ENCODE results near the gene ZFP2. TPM values are rescaled to one million over a fixed set of nuclear protein-coding genes. Genes with fewer than 3 reads are reported as not detected.
A peak's percentile ranks its signal among the peaks of the same experiment; 100 is the strongest.

The ZFP2 gene
- total RNA-seq, 4 donors from 2014 or later: 0.38 to 3.3 (median 1.9) TPM

DNA sequence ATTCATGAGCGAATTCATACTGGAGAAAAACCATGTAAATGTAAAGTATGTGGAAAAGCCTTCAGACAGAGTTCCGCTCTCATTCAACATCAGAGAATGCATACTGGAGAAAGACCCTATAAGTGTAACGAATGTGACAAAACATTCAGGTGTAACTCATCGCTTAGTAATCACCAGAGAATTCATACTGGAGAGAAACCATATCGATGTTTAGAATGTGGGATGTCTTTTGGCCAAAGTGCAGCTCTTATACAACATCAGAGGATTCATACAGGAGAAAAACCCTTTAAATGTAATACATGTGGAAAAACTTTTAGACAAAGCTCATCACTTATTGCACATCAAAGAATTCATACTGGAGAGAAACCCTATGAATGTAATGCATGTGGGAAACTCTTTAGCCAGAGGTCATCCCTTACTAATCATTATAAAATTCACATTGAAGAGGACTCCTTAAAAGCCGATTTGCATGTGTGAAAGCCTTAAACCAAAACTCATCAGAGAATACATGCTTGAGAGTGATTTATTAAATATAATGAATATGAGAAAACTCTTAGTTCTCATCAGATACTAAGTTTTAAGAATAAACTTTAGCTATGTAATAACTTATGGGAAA, 11.8 kb upstream of the ZFP2 start:
- no peak for TF ChIP-seq POLR2A (IDR thresholded peaks at IDR 0.05)
- TF ChIP-seq, protein P1, sequence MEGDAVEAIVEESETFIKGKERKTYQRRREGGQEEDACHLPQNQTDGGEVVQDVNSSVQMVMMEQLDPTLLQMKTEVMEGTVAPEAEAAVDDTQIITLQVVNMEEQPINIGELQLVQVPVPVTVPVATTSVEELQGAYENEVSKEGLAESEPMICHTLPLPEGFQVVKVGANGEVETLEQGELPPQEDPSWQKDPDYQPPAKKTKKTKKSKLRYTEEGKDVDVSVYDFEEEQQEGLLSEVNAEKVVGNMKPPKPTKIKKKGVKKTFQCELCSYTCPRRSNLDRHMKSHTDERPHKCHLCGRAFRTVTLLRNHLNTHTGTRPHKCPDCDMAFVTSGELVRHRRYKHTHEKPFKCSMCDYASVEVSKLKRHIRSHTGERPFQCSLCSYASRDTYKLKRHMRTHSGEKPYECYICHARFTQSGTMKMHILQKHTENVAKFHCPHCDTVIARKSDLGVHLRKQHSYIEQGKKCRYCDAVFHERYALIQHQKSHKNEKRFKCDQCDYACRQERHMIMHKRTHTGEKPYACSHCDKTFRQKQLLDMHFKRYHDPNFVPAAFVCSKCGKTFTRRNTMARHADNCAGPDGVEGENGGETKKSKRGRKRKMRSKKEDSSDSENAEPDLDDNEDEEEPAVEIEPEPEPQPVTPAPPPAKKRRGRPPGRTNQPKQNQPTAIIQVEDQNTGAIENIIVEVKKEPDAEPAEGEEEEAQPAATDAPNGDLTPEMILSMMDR (IDR thresholded peaks at IDR 0.05): no peak
- 96 to 97% methylated on average over 6 of the region's 6 CpGs for WGBS, 2 donors
- no peak for DNase-seq (ENCODE audit: low spot score in 2 of 2)
- intact Hi-C loops (cut with DNase I; ENCODE audit: low total_unique reads): no loop called here
- no peak overlapping the region for H3K4me3 ChIP-seq (ENCODE audit: low read depth, poor library complexity, severe bottlenecking)

DNA sequence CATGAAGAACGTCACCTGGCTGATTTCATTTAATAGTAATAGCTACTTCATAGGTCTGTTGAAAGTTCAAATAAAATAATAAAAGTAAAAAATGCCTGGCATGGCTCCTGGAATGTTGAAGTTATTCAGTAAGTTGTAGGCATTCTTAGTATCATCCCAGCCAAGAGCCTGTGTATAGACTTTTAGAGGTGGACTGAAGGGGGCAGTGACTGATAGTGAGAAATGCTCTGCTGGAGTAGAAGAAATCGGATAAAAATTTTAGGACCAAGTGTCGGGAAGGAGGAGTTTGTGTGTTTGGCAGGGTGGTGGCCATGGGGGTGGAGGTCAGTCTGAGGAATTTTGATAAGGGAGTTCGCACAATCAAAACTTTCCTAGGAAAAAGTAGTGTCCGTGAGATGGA, 3.6 kb downstream of the ZFP2 start:
- TF ChIP-seq, protein P1 (IDR thresholded peaks at IDR 0.05): no peak
- no peak for TF ChIP-seq POLR2A (IDR thresholded peaks at IDR 0.05)
- intact Hi-C loops (cut with DNase I; ENCODE audit: low total_unique reads): no loop called here
- WGBS, 2 donors: 88 to 92% methylated on average over 5 of the region's 5 CpGs

DNA sequence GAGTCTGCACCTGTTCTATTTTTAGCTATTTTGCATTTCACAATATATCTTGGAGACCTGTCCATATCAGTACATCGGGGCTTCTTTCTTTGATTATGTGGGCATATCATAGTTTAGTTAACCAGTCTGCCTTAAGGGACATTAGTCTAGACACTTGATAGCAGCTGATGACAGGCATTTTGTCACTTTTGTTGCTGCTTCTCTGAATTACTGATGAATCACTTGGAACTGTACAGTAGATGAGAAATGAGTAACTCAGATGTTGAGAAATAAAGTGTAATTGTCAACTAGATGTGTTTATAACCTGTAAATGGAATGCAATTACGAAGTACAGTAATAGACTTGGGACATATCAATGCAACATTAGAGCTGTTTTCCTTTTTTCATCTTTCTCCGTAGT, 7.1 kb downstream of the ZFP2 start:
- H3K4me3 ChIP-seq (ENCODE audit: low read depth, poor library complexity, severe bottlenecking): no peak overlapping the region
- intact Hi-C loops (cut with DNase I; ENCODE audit: low total_unique reads): no loop called here
- no peak for DNase-seq (ENCODE audit: low spot score in 2 of 2)
- 59 to 96% methylated on average over 3 of the region's 3 CpGs for WGBS, 2 donors
- no peak for TF ChIP-seq POLR2A (IDR thresholded peaks at IDR 0.05)
- TF ChIP-seq, protein P1 (IDR thresholded peaks at IDR 0.05): no peak

More for the DNA sequence above, 3.6 kb downstream of the ZFP2 start:
- H3K4me3 ChIP-seq (ENCODE audit: low read depth, poor library complexity, severe bottlenecking): no peak overlapping the region
- no peak for DNase-seq (ENCODE audit: low spot score in 2 of 2)

DNA sequence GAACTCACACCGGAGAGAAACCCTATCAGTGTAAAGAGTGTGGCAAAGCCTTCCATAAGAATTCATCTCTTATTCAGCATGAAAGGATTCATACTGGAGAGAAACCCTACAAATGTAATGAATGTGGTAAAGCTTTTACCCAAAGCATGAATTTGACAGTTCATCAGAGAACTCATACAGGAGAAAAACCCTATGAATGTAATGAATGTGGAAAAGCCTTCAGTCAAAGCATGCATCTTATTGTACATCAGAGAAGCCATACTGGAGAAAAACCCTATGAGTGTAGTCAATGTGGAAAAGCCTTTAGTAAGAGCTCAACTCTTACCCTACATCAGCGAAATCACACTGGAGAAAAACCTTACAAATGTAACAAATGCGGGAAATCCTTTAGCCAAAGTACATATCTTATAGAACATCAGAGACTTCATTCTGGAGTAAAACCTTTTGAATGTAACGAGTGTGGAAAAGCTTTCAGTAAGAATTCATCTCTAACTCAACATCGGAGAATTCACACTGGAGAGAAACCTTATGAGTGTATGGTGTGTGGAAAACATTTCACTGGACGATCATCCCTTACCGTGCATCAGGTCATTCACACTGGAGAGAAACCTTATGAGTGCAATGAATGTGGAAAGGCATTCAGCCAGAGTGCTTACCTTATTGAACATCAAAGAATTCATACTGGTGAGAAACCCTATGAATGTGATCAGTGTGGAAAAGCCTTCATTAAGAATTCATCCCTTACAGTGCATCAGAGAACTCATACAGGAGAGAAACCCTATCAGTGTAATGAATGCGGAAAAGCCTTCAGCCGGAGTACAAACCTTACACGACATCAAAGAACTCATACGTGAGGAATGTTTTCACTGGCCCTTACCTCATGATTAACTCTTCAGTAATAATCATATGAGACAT, 36.4 kb downstream of the ZFP2 start:
- no peak for DNase-seq (ENCODE audit: low spot score in 2 of 2)
- no peak for TF ChIP-seq POLR2A (IDR thresholded peaks at IDR 0.05)
- TF ChIP-seq, protein P1 (IDR thresholded peaks at IDR 0.05): no peak
- WGBS, 2 donors: 96 to 97% methylated on average over 11 of the region's 11 CpGs
- H3K4me3 ChIP-seq (ENCODE audit: low read depth, poor library complexity, severe bottlenecking): no peak overlapping the region
- intact Hi-C loops (cut with DNase I; ENCODE audit: low total_unique reads): no loop called here

DNA sequence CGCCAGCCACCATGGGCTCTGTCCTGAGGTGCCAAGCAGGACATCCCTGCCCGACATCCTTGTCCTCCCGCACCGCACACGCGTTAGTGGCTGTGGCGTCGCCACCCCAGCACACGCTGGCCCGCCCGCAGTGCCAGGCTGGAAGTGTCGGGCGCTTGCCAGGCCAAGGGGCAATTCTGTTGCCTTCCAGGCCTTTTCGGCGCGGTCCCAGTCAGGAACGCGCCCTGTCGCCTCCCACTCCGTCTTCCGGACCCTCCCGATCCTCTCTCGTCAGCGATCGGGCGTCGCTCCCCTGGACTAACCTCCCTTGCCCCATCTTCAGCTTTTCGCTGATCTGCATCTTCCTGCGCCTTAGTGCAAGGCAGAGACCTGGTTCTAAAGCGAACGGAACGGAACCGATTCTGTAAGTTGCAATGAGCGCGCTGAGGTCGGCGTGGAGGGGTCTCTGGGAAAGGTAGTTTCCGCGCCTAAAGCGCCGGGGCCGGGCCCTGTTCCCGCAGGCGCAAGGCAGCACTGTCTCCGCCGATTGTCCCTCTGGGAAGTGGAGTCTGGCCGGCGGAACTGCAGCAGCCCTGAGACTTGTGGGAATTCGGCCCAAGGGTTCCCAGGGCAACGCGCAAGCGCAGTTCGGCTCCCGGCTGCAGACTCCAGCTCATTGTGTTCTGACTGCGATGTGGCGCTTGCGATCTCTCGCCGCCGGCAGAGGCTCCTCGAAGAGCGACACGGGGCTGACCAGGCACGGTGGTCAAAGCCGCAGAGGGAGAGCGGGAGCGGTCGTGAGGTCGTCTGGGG, 45.1 kb downstream of the ZFP2 start, which contains the start of gene ZNF454:
TSS of gene ZNF454 (plus strand) at position 630 of the 792 bp plus-strand sequence. CDS start 1,594 bp downstream, outside the sequence.
- intact Hi-C loops (cut with DNase I; ENCODE audit: low total_unique reads): no loop called here
- no peak for TF ChIP-seq POLR2A (IDR thresholded peaks at IDR 0.05)
- TF ChIP-seq, protein P1 (IDR thresholded peaks at IDR 0.05): no peak
- DNase-seq (ENCODE audit: low spot score in 2 of 2): peak; percentile 80 to 96
- 3 to 14% methylated on average over 57 to 61 of the region's 69 CpGs for WGBS, 2 donors
- H3K4me3 ChIP-seq (ENCODE audit: low read depth, poor library complexity, severe bottlenecking): peak within 1 kb of the TSS; percentile 37
